ENCODE measurements around the gene TMEM150B. TPM values are rescaled to one million over a fixed set of nuclear protein-coding genes. Genes with fewer than 3 reads are reported as not detected.

TMEM150B gene
- total RNA-seq, 4 donors from 2014 or later: 5.5 to 17.1 (median 7.7) TPM

DNA sequence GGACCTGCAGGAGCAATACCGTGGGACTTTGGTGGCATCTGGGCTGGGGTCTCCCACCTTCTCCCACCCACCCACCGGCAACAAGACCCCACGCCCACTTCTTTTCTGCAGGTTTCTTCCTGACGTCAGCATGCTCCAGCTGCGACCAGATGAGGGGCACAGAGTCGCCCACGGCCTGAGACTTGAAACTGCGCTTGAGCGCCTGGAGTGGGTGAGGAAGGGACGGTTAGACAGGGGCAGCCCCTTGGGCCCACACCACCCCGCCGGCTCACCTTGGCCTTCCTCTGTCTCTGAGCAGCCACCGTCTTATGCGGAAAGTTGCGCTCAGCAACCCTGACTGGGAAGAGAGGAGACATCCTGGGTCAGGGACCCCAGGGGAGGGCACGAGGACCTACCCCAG is 35.8 kb upstream of the TMEM150B start:
- Histone ChIP-seq H3K4me1 (no peaks in the 10 kb centered on the region), H3K9me3 (no peaks in the 10 kb centered on the region), H3K27ac (no peak overlapping the region), H3K36me3 (no peaks in the 10 kb centered on the region), H3K27me3 (peaks cover 0 to 24% of the 10 kb centered on the region in 2 donors), H3K4me3 (no peak overlapping the region)
- no peak for TF ChIP-seq POLR2A (IDR thresholded peaks at IDR 0.05)
- no peak for TF ChIP-seq EP300 (IDR thresholded peaks at IDR 0.05)
- TF ChIP-seq, protein P1, sequence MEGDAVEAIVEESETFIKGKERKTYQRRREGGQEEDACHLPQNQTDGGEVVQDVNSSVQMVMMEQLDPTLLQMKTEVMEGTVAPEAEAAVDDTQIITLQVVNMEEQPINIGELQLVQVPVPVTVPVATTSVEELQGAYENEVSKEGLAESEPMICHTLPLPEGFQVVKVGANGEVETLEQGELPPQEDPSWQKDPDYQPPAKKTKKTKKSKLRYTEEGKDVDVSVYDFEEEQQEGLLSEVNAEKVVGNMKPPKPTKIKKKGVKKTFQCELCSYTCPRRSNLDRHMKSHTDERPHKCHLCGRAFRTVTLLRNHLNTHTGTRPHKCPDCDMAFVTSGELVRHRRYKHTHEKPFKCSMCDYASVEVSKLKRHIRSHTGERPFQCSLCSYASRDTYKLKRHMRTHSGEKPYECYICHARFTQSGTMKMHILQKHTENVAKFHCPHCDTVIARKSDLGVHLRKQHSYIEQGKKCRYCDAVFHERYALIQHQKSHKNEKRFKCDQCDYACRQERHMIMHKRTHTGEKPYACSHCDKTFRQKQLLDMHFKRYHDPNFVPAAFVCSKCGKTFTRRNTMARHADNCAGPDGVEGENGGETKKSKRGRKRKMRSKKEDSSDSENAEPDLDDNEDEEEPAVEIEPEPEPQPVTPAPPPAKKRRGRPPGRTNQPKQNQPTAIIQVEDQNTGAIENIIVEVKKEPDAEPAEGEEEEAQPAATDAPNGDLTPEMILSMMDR (IDR thresholded peaks at IDR 0.05): no peak
- 88 to 95% methylated on average over 5 to 16 of the region's 16 CpGs for WGBS, 2 donors
- no peak for DNase-seq (ENCODE audit: low spot score in 2 of 2)

DNA sequence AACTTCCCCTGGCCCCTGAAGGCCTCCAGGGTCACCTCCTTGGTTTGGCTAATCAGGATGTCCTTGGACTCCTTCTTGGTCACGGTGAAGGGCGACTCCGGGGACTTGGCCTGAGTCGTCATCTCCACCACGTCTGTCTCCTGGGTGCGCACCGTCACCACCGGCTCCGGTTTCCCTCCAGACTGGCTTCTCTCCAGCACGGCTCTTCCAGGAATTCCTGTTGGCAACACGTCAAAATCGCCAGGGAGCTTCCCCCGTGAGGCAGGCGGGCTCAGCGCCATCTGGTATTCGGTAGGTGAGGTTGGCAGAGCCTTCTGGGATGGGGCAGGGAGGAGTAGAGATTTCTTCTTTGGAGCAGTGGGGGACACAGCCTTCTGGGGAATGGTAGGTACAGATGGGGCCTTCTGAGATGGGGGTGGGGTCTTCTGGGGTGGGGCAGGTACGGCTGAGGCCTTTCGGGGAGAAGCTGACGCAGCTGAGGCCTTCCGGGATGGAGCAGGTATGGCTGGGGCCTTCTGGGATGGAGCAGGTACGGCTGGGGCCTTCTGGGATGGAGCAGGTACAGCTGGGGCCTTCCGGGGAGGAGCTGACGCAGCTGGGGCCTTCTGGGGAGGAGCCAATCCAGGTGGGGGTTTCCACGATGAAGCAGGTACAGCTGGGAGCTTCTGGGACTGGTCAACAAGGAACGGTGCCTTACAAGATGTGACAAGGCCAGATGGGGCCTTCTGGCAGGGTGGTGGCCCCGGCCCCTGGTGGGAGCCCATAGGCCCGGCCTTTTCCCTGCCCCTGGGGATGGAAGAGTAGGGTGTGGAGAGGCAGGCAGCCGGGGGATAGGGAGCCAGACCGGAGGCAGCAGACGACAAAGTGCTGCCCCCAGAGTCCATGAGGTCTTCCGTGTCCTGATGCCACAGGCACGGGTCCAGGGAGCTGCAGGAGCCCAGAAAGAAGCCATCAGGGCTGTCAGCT is 34.1 kb upstream of the TMEM150B start:
- H3K4me1 ChIP-seq: peaks cover 0 to 8% (median 3%) of the 10 kb centered on the region in 4 donors
- WGBS, 2 donors: 76 to 82% methylated on average over 32 of the region's 32 CpGs
- H3K36me3 ChIP-seq: no peaks in the 10 kb centered on the region
- H3K4me3 ChIP-seq: no peak overlapping the region
- H3K27me3 ChIP-seq: peaks cover 3 to 40% of the 10 kb centered on the region in 2 donors
- no peaks in the 10 kb centered on the region for H3K9me3 ChIP-seq
- TF ChIP-seq, protein P1 (IDR thresholded peaks at IDR 0.05): no peak
- TF ChIP-seq POLR2A (IDR thresholded peaks at IDR 0.05) (no peak), EP300 (IDR thresholded peaks at IDR 0.05) (no peak)
- no peak overlapping the region for H3K27ac ChIP-seq
- DNase-seq (ENCODE audit: low spot score in 2 of 2): no peak

DNA sequence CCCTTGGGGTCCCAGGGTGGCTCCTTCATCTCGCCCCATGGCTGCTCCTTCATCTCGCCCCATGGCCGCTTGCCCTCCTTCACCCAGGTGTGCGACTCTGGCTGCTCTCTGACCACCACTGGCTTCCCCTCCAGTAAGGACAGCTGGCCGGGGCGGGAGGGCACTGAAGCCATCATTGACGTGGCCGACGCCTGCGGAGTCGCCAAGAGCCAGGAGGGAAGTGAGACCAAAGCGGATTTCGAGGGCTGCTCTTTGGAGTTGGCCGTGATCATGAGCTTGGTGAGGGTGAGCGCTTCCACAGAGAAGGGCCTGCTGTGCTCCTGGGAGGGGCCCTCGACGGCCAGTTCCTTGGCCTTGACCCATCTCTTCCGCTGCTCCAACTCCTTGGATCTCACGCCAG is 33.4 kb upstream of the TMEM150B start:
- H3K9me3 ChIP-seq: no peaks in the 10 kb centered on the region
- H3K27ac ChIP-seq: no peak overlapping the region
- no peak for TF ChIP-seq EP300 (IDR thresholded peaks at IDR 0.05)
- TF ChIP-seq, protein P1 (IDR thresholded peaks at IDR 0.05): no peak
- TF ChIP-seq POLR2A (IDR thresholded peaks at IDR 0.05): no peak
- H3K4me3 ChIP-seq: no peak overlapping the region
- peaks cover 0 to 15% (median 7%) of the 10 kb centered on the region in 4 donors for H3K4me1 ChIP-seq
- DNase-seq (ENCODE audit: low spot score in 2 of 2): no peak
- WGBS, 2 donors: 82 to 90% methylated on average over 19 of the region's 19 CpGs
- H3K36me3 ChIP-seq: no peaks in the 10 kb centered on the region
- peaks cover 3 to 47% of the 10 kb centered on the region in 2 donors for H3K27me3 ChIP-seq

DNA sequence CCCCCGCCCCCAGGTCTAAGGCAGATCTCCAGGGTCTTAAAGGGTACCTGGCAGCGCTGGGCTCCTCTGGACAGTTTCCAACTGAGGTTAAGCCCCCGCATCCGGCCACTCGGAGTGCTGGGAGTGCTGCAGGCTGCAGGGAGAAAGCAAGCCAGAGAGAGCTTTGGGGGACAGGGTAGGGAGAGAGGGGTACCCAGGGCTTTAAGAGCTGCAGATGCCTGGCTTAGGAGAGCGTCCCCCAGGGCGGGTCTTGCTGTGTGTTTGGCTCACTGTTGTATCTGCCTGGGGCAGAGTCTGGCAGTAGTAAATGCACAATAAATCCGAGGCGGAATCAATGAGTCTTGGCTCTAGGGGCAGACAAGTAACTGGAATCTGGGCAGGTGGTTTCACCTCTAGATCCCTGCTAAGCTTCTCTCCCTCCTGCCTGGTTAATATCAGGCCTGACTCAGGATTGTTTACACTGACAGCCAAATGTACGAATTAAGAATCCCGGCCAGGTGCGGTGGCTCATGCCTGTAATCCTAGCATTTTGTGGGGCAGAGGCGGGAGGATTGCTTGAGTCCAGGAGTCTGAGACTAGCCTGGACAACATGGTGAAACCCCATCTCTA is 30.2 kb upstream of the TMEM150B start:
- no peak for DNase-seq (ENCODE audit: low spot score in 2 of 2)
- Histone ChIP-seq H3K4me1 (peaks cover 0 to 22% (median 8%) of the 10 kb centered on the region in 4 donors), H3K36me3 (peaks cover 0 to 4% (median 0%) of the 10 kb centered on the region in 3 donors), H3K4me3 (no peak overlapping the region), H3K9me3 (no peaks in the 10 kb centered on the region), H3K27me3 (peaks cover 5 to 73% of the 10 kb centered on the region in 2 donors), H3K27ac (no peak overlapping the region)
- 25 to 46% methylated on average over 8 to 13 of the region's 13 CpGs for WGBS, 2 donors
- TF ChIP-seq EP300 (IDR thresholded peaks at IDR 0.05) (no peak), POLR2A (IDR thresholded peaks at IDR 0.05) (no peak)
- TF ChIP-seq, protein P1 (IDR thresholded peaks at IDR 0.05): no peak
